NB4 (cell line): ENCODE measurements around the gene AQP12A.
"Not testable (repeated sequence)": the region's sequence is repeated elsewhere in the genome, so short reads cannot be mapped to it uniquely, and the experiment has no call there.

ENCODE experiments used
- DNase-seq: peaks from one replicate; pipeline ENCODE4 v3.0.0; 2010; ENCODE audit warnings: low read depth
- H3K4me3 ChIP-seq: one replicate; pipeline ENCODE4 v1.5.1; 2011; ENCODE audit warnings: mild to moderate bottlenecking, low read depth, low read length, moderate library complexity
- MYC ChIP-seq: IDR thresholded peaks from 2 replicates; pipeline ENCODE4 v1.6.1; 2011; ENCODE audit warnings: low read depth, low read length
- POLR2A ChIP-seq: IDR thresholded peaks from 2 replicates; pipeline ENCODE4 v1.6.1; 2011; ENCODE audit warnings: mild to moderate bottlenecking; ENCODE audit not compliant: insufficient read length; ENCODE audit errors: extremely low read depth
- TF ChIP-seq, protein P1 (sequence below): IDR thresholded peaks from 2 replicates; pipeline ENCODE4 v1.6.1; 2011; ENCODE audit warnings: low read depth, low read length
- TF ChIP-seq, protein P2 (sequence below): IDR thresholded peaks from one replicate; pipeline ENCODE4 v1.5.1; 2012; ENCODE audit warnings: low read depth, low read length

Gene AQP12A, protein sequence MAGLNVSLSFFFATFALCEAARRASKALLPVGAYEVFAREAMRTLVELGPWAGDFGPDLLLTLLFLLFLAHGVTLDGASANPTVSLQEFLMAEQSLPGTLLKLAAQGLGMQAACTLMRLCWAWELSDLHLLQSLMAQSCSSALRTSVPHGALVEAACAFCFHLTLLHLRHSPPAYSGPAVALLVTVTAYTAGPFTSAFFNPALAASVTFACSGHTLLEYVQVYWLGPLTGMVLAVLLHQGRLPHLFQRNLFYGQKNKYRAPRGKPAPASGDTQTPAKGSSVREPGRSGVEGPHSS

DNA sequence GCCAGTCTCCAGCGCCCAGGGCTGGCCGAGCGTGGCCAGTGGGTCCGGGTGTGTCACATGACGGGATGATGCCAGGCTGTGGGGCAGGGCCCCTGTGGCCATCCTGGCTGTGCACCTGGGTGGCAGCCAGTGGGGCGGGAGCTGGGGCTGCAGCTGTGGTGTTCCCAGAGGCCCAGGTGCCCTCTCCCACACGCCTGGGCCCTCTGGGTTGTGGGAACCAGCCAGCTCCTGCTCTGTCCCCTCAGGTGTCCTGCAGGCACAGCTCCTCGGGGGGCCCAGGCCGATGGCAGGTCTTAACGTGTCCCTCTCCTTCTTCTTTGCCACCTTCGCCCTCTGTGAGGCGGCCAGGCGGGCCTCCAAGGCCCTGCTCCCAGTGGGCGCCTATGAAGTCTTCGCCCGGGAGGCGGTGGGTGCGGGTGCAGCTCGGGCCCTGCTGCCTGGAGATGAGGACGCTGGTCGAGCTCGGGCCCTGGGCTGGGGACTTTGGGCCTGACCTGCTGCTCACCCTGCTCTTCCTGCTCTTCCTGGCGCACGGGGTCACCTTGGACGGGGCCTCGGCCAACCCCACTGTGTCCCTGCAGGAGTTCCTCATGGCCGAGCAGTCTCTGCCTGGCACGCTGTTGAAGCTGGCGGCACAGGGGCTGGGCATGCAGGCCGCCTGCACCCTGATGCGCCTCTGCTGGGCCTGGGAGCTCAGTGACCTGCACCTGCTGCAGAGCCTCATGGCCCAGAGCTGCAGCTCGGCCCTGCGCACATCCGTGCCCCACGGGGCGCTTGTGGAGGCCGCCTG lies at the start of gene AQP12A:
TSS of gene AQP12A (plus strand) at position 236 of the 790 bp plus-strand sequence. CDS start at position 284, 48 bp downstream.
- not testable (repeated sequence) for DNase-seq, H3K4me3 ChIP-seq

DNA sequence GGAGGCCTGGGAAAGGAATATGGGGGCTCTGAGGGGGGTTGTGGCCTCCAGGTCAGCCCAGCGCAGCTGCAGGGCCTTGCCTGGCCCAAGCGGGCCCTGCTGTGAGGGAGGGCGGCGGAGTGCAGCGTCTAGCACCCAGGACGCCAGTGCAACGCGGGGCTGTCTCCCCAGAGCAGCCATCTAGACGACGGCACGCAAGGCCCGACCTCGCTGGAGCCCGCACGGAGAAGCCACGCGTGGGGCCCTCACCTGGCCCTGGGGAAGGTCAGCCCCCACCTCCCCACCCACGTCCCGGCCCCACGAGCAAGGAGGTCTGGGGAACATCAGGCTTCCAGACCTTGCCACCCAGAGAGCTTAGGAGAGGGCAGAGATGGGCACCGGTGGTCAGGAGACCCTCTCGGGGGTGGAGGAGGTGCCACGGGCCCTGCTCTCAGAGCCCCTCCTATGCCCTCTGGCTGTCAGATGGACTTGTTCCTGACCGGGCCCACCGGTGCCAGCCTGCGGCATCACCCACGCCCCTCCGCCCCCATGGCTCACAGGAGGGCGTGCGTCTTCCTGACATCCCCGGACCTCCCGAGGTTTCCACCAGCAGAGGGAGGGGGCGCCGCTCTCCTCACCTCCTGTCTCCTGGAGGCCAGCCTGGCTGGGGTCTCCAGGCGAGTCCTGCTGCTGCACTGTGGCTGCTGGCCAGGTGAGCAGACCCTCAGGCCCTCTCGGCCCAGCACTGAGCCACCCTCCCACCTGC lies 49.4 kb upstream of the AQP12A start:
- no peak overlapping the region for H3K4me3 ChIP-seq
- DNase-seq, result no peak
- TF ChIP-seq, protein P1, sequence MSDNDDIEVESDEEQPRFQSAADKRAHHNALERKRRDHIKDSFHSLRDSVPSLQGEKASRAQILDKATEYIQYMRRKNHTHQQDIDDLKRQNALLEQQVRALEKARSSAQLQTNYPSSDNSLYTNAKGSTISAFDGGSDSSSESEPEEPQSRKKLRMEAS, result no peak
- TF ChIP-seq POLR2A (no peak), MYC (no peak)
- TF ChIP-seq, protein P2, sequence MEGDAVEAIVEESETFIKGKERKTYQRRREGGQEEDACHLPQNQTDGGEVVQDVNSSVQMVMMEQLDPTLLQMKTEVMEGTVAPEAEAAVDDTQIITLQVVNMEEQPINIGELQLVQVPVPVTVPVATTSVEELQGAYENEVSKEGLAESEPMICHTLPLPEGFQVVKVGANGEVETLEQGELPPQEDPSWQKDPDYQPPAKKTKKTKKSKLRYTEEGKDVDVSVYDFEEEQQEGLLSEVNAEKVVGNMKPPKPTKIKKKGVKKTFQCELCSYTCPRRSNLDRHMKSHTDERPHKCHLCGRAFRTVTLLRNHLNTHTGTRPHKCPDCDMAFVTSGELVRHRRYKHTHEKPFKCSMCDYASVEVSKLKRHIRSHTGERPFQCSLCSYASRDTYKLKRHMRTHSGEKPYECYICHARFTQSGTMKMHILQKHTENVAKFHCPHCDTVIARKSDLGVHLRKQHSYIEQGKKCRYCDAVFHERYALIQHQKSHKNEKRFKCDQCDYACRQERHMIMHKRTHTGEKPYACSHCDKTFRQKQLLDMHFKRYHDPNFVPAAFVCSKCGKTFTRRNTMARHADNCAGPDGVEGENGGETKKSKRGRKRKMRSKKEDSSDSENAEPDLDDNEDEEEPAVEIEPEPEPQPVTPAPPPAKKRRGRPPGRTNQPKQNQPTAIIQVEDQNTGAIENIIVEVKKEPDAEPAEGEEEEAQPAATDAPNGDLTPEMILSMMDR, result no peak

DNA sequence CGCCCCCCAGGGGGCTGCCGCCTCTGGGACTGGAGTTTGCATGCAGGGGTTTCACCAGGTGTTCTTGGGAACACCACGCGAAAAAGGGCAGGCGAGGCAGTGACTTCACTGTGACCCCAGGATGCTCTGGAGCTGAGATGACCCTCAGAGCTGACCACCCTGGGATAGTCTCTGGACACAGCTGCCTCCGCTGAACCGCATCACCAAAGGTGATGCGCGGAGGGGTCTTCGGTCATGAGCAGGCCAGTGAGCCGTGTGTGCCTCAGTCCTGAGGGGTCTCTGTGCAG lies 48.9 kb upstream of the AQP12A start:
- no peak overlapping the region for H3K4me3 ChIP-seq
- DNase-seq, result no peak
- TF ChIP-seq POLR2A (no peak), MYC (no peak)
- TF ChIP-seq, protein P2, result no peak
- TF ChIP-seq, protein P1, result no peak

DNA sequence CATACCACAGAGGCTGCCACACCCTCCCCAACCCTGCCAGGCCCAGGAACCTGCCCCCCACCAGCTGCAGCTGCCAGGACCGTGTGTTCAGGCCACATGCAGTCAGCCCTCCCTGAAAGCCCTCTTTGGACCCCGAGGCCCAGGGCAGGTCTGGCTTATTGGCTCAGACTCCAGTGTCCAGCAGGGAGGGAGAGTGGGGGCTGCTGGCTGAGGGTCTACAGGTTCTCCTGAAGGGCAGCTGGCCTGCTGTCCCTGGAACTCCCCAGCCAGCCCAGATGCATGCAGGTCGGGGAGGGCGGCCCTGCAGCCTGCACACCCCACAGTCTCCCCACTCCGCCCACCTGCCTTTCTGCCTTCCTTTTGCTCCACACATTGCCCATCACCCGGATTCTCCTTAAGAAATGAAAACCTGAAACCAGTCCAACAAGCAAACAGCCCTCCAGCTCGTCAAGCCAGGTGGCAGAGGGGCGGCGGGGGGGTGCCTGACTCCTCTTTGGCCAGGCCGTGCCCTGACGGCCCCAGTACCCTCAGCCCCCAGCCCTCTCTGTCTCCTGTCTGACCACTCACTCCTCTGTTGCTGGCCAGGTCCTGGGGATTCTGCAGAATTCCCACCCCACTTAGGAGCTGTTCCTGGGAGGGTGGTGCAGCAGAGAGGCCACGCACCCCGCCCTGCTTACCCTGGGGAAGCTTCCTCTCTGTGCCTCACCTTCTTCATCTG lies 48.4 kb upstream of the AQP12A start:
- TF ChIP-seq, protein P2, result no peak
- TF ChIP-seq, protein P1, result no peak
- no peak for TF ChIP-seq POLR2A
- no peak for TF ChIP-seq MYC
- no peak for DNase-seq
- no peak overlapping the region for H3K4me3 ChIP-seq

DNA sequence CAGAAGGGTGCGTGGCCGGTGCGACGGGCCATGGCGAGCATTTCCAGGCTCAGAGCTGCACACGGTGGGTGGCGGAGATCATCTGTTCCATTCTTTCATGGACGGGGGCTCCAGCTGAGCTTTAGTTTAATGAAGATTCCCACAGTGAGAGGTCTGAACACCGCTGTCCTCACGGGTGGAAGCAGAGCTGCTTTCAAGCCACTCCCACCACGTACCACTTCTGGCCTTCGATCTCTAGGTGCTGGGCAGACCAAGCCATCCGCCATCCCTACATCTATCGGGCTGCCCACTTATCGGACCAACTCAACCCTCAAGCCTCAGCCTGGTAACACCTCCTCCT lies 47.9 kb upstream of the AQP12A start:
- no peak for TF ChIP-seq POLR2A
- TF ChIP-seq MYC, result no peak
- TF ChIP-seq, protein P2, result no peak
- TF ChIP-seq, protein P1, result no peak
- DNase-seq, result no peak
- no peak overlapping the region for H3K4me3 ChIP-seq

DNA sequence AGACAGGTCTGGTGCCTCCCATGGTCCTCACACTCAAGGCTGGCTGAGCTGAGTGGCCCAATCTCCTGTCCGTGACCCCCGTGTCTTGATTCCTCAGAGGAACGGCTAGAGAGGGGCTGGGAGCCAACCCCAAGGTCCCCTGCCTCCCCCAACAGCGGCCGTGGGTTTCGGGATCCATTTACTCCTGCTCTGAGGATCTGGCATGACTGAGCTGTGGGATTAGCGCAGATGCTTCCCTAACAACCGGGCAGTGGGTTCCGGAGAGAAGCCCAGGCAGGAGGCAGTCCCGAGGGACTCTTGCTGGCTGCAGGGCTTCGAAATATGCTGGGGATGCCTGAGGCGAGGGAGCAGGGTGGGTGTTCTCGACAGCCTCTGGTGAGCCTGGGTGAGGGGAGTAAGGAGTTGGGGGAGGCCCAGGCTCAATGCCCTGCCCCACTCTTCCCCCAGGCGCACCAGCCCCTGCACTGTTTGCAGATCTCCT lies 47.5 kb upstream of the AQP12A start:
- no peak overlapping the region for H3K4me3 ChIP-seq
- no peak for TF ChIP-seq POLR2A
- no peak for TF ChIP-seq MYC
- TF ChIP-seq, protein P2, result no peak
- TF ChIP-seq, protein P1, result no peak
- no peak for DNase-seq
